GM18505 (cell line): ENCODE data around the gene TGM4.
"Not testable (repeated sequence)": the region's sequence is repeated elsewhere in the genome, so short reads cannot be mapped to it uniquely, and the experiment has no call there.

Experiments used
- ATAC-seq: cut with Tn5 transposase; IDR thresholded peaks from one replicate; pipeline ENCODE4 v1.9.1; 2021; ENCODE audit not compliant: unreplicated experiment
- POLR2A ChIP-seq: IDR thresholded peaks from 4 replicates; pipeline ENCODE4 v1.6.1; 2011; ENCODE audit warnings: borderline replicate concordance; ENCODE audit not compliant: insufficient read depth, insufficient read length; ENCODE audit errors: extremely low read depth

Gene TGM4

GRCh38 chr3:44929782-44930181, 55.4 kb downstream of the TGM4 start:
- no peak for TF ChIP-seq POLR2A
- ATAC-seq, result no peak

- no peak for ATAC-seq
- TF ChIP-seq POLR2A, result no peak
These were observed 56.5 kb downstream of the TGM4 start for GRCh38 chr3:44930911-44931310.

- no peak for TF ChIP-seq POLR2A
- ATAC-seq, result no peak
These were observed 57.4 kb downstream of the TGM4 start for GRCh38 chr3:44931791-44932190.

- TF ChIP-seq POLR2A, result no peak
These were observed 57.9 kb downstream of the TGM4 start for GRCh38 chr3:44932271-44932670.

GRCh38 chr3:44932986-44933944, 58.9 kb downstream of the TGM4 start:
- no peak for ATAC-seq
- no peak for TF ChIP-seq POLR2A

More at GRCh38 chr3:44932271-44932670, 57.9 kb downstream of the TGM4 start:
- no peak for ATAC-seq

GRCh38 chr3:44939581-44940036, 65.2 kb downstream of the TGM4 start:
- no peak for ATAC-seq
- TF ChIP-seq POLR2A, result no peak

- TF ChIP-seq POLR2A, result no peak
- no peak for ATAC-seq
These were observed 68.0 kb downstream of the TGM4 start for GRCh38 chr3:44942202-44942921.

GRCh38 chr3:44948239-44948638, 73.8 kb downstream of the TGM4 start:
- TF ChIP-seq POLR2A, result no peak
- no peak for ATAC-seq

- ATAC-seq, result not testable (repeated sequence)
These were observed 75.4 kb downstream of the TGM4 start for GRCh38 chr3:44949770-44950169.

- no peak for ATAC-seq
These were observed 75.9 kb downstream of the TGM4 start for GRCh38 chr3:44950275-44950734.

GRCh38 chr3:44952689-44953088, 78.3 kb downstream of the TGM4 start:
- no peak for ATAC-seq
- TF ChIP-seq POLR2A, result no peak

More at GRCh38 chr3:44950275-44950734, 75.9 kb downstream of the TGM4 start:
- no peak for TF ChIP-seq POLR2A

GRCh38 chr3:44954304-44954703, 79.9 kb downstream of the TGM4 start:
- TF ChIP-seq POLR2A, result no peak
- ATAC-seq, result no peak

GRCh38 chr3:44954962-44955361, 80.6 kb downstream of the TGM4 start:
- no peak for TF ChIP-seq POLR2A
- no peak for ATAC-seq

GRCh38 chr3:44955917-44956316, 81.5 kb downstream of the TGM4 start:
- TF ChIP-seq POLR2A, result no peak

GRCh38 chr3:44957986-44958385, 83.6 kb downstream of the TGM4 start:
- ATAC-seq, result no peak

More at GRCh38 chr3:44955917-44956316, 81.5 kb downstream of the TGM4 start:
- ATAC-seq, result no peak

More at GRCh38 chr3:44957986-44958385, 83.6 kb downstream of the TGM4 start:
- no peak for TF ChIP-seq POLR2A
